Esophagus squamous epithelium (tissue), 4 donors: Measurements from ENCODE around the gene STX17.

Experiments used
- POLR2A ChIP-seq, 4 donors: fragments of 450-650 bp; IDR thresholded peaks; one replicate each; pipeline ENCODE4 v1.6.1; 2017; ENCODE audit warnings: antibody characterized with exemption in 4 of 4, mild to moderate bottlenecking in 4 of 4, moderate library complexity in 3 of 4
- TF ChIP-seq, protein P1 (sequence below), 6 experiments: fragments of 450-650 bp in 4 of 6; fragments of 200-600 bp in 2 of 6; sonication (generic) in 2 of 6; IDR thresholded peaks; one replicate each; pipeline ENCODE4 v1.5.1; 2016 to 2019; ENCODE audit warnings: antibody characterized with exemption in 6 of 6, mild to moderate bottlenecking in 4 of 6, moderate library complexity in 4 of 6

DNA sequence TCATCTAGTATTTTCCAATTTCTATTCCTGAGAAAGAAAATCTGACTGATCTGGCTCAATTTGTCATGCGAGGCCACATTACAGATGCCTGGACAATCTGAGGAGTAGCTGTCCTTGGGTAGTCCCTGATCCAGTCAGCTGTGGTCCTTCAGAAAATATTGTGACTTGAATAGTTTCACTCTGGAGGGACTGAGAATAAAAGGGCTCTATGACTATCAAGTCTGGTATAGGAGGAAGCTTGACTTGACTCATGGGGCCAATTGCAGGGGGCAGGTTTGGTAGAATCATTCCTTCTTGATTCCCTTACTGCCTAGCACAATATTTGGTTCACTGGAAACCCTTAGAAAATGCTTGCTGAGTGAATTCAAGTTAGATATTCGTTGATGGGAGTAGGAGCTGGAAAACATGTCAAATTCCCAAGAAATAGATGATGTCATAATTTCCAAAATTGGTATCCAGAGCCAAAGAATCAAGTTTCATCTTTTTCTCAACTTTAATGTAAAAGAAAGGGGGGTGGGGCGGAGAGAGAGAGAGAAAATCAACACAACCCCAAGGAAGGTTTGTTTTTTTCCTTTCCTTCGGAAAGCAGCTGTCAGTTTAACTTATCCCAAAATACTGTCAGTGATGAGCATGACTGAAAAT, 32.4 kb upstream of the STX17 start:
- no peak for TF ChIP-seq POLR2A (IDR thresholded peaks at IDR 0.05)
- TF ChIP-seq, protein P1, sequence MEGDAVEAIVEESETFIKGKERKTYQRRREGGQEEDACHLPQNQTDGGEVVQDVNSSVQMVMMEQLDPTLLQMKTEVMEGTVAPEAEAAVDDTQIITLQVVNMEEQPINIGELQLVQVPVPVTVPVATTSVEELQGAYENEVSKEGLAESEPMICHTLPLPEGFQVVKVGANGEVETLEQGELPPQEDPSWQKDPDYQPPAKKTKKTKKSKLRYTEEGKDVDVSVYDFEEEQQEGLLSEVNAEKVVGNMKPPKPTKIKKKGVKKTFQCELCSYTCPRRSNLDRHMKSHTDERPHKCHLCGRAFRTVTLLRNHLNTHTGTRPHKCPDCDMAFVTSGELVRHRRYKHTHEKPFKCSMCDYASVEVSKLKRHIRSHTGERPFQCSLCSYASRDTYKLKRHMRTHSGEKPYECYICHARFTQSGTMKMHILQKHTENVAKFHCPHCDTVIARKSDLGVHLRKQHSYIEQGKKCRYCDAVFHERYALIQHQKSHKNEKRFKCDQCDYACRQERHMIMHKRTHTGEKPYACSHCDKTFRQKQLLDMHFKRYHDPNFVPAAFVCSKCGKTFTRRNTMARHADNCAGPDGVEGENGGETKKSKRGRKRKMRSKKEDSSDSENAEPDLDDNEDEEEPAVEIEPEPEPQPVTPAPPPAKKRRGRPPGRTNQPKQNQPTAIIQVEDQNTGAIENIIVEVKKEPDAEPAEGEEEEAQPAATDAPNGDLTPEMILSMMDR (IDR thresholded peaks at IDR 0.05), result no peak
